Endothelial cell of umbilical vein (primary cell): ENCODE results near the gene SLC25A21. TPM values are rescaled to one million over a fixed set of nuclear protein-coding genes. Genes with fewer than 3 reads are reported as not detected.

Source experiments
- BruUV-seq: library from RNA; stranded (reverse); fragments of 400-500 nt; replicated peaks from 2 replicates; lab custom pipeline; 2021; lab: Mats Ljungman, UMichigan
- CTCF ChIA-PET: fragments of 300-600, 350-600 bp; sonication (Branson Sonifier 250); formaldehyde crosslinking; loops from one replicate; lab custom pipeline; 2021; ENCODE audit warnings: antibody characterized with exemption, inconsistent platforms; lab: Charles Lee
- POLR2A ChIA-PET: fragments of 300-600, 350-600 bp; sonication (Branson Sonifier 250); formaldehyde crosslinking; loops from one replicate; lab custom pipeline; 2021; ENCODE audit warnings: antibody characterized with exemption, inconsistent platforms; lab: Charles Lee
- DNase-seq: peaks from one replicate; pipeline ENCODE4 v3.0.0-alpha.2; 2011; ENCODE audit warnings: low read depth, low spot score
- FAIRE-seq: peaks from 2 replicates; lab custom pipeline; 2011; peaks lifted over from hg19 to GRCh38; lab: Jason Lieb, UNC
- H2AFZ ChIP-seq: 2 replicates; pipeline ENCODE4 v1.6.0; 2012; ENCODE audit warnings: low read depth, low read length, control low read depth, inconsistent platforms
- H3K27ac ChIP-seq: 2 replicates; pipeline ENCODE4 v1.5.1; 2011; ENCODE audit warnings: low read depth, mild to moderate bottlenecking, control low read depth, low read length, moderate library complexity; ENCODE audit not compliant: insufficient read depth
- H3K27me3 ChIP-seq, 2 experiments: 2 replicates each; pipeline versions ENCODE4 v1.6.0 to v1.6.1; 2011; ENCODE audit warnings: low read length in 2 of 2, mixed read lengths in 1 of 2; ENCODE audit not compliant: control insufficient read depth in 2 of 2, insufficient read depth in 2 of 2
- H3K36me3 ChIP-seq, 2 experiments: 2 replicates in 1 of 2; 3 replicates in 1 of 2; pipeline ENCODE4 v1.5.1; 2011; ENCODE audit warnings: low read length in 2 of 2, mild to moderate bottlenecking in 1 of 2, moderate library complexity in 1 of 2; ENCODE audit not compliant: control insufficient read depth in 2 of 2, insufficient read depth in 2 of 2; ENCODE audit errors: extremely low read depth in 1 of 2
- H3K4me1 ChIP-seq: 3 replicates; pipeline ENCODE4 v1.5.1; 2011; ENCODE audit warnings: mild to moderate bottlenecking, low read length; ENCODE audit not compliant: control insufficient read depth, insufficient read depth; ENCODE audit errors: extremely low read depth
- H3K4me2 ChIP-seq: 2 replicates; pipeline ENCODE4 v1.6.1; 2011; ENCODE audit warnings: low read length, control low read depth, mixed read lengths; ENCODE audit not compliant: insufficient read depth
- H3K4me3 ChIP-seq, 3 experiments: fragments of 200-600 bp in 1 of 3; sonication (generic), shearing (Covaris generic) in 1 of 3; replicated peaks in 1 of 3; 2 replicates each; pipeline ENCODE4 v1.5.1; 2011 to 2016; ENCODE audit warnings: control low read depth in 3 of 3, low read length in 3 of 3, mild to moderate bottlenecking in 2 of 3, inconsistent platforms in 1 of 3, low read depth in 1 of 3, moderate library complexity in 1 of 3; ENCODE audit not compliant: insufficient read depth in 1 of 3
- H3K79me2 ChIP-seq: 2 replicates; pipeline ENCODE4 v1.6.0; 2012; ENCODE audit warnings: low read length, inconsistent platforms; ENCODE audit not compliant: control insufficient read depth, insufficient read depth
- H3K9ac ChIP-seq: replicated peaks from 2 replicates; pipeline ENCODE3; 2011; ENCODE audit warnings: low read length, control low read depth; ENCODE audit not compliant: insufficient read depth; ENCODE audit errors: extremely low read depth
- H3K9me1 ChIP-seq: replicated peaks from 3 replicates; pipeline ENCODE4 v1.6.0; 2011; ENCODE audit warnings: mild to moderate bottlenecking, low read length; ENCODE audit not compliant: control insufficient read depth, insufficient read depth; ENCODE audit errors: extremely low read depth
- H3K9me3 ChIP-seq: replicated peaks from 2 replicates; pipeline ENCODE4 v1.5.1; 2012; ENCODE audit warnings: low read length, inconsistent platforms; ENCODE audit not compliant: control insufficient read depth, insufficient read depth
- H4K20me1 ChIP-seq: replicated peaks from 2 replicates; pipeline ENCODE3; 2011; ENCODE audit warnings: mild to moderate bottlenecking, low read length; ENCODE audit not compliant: control insufficient read depth, insufficient read depth; ENCODE audit errors: extremely low read depth
- EZH2 ChIP-seq: IDR thresholded peaks from 2 replicates; pipeline ENCODE4 v1.6.1; 2012; ENCODE audit warnings: borderline replicate concordance, low read depth, mild to moderate bottlenecking, moderate library complexity, low read length, inconsistent platforms; ENCODE audit not compliant: severe bottlenecking
- FOS ChIP-seq: IDR thresholded peaks from 2 replicates; pipeline ENCODE4 v1.6.1; 2011; ENCODE audit warnings: mild to moderate bottlenecking, low read length, moderate library complexity, borderline replicate concordance; ENCODE audit not compliant: insufficient read depth
- GATA2 ChIP-seq: IDR thresholded peaks from 2 replicates; pipeline ENCODE4 v1.7.0; 2011; ENCODE audit warnings: low read depth, mild to moderate bottlenecking, moderate library complexity, mixed read lengths, low read length; ENCODE audit not compliant: insufficient read length, insufficient read depth
- JUN ChIP-seq: IDR thresholded peaks from 2 replicates; pipeline ENCODE4 v1.6.1; 2011; ENCODE audit warnings: borderline replicate concordance, low read depth; ENCODE audit not compliant: insufficient read length, insufficient read depth
- MYC ChIP-seq: IDR thresholded peaks from one replicate; pipeline ENCODE4 v1.6.1; 2011; ENCODE audit warnings: mild to moderate bottlenecking, low read depth, low read length
- POLR2A ChIP-seq: IDR thresholded peaks from 2 replicates; pipeline ENCODE4 v1.6.1; 2012; ENCODE audit warnings: low read depth, mild to moderate bottlenecking, control low read depth, low read length
- POLR2AphosphoS5 ChIP-seq: IDR thresholded peaks from 2 replicates; pipeline ENCODE4 v1.6.1; 2012; ENCODE audit warnings: low read depth, mild to moderate bottlenecking, control low read depth, low read length, moderate library complexity; ENCODE audit not compliant: insufficient read depth
- dilution Hi-C: fragments of 300-500 bp; cut with MboI; formaldehyde crosslinking; loops from one replicate; pipeline ENCODE4 v1.15.0; 2019; ENCODE audit warnings: low sequenced_read_pairs; ENCODE audit not compliant: extremely low pct_ligation_motif_present
- intact Hi-C: fragments of 100-400 bp; cut with micrococcal nuclease; formaldehyde crosslinking; loops from one replicate; pipeline ENCODE4 v1.10.0; 2022
- polyA plus RNA-seq, 4 experiments: library from polyadenylated mRNA; depleted of rRNA in 3 of 4; stranded (reverse) in 3 of 4; unstranded in 1 of 4; fragments of >200 nt; gene quantifications; 2 replicates each; pipeline versions ENCODE4 v1.2.1 to v1.2.3, GENCODE V29; 2011 to 2012; ENCODE audit warnings: missing spikeins in 1 of 4
- total RNA-seq: library from RNA; stranded (reverse); gene quantifications from 2 replicates; pipeline ENCODE4 v1.2.3, GENCODE V29; 2021
- TF ChIP-seq, protein P1 (sequence below), 2 donors: IDR thresholded peaks; 1 replicate in 1 of 2; 2 replicates in 1 of 2; pipeline ENCODE4 v1.5.1; 2011; ENCODE audit warnings: low read length in 2 of 2, mild to moderate bottlenecking in 2 of 2, moderate library complexity in 2 of 2, control low read depth in 1 of 2, inconsistent platforms in 1 of 2, low read depth in 1 of 2; ENCODE audit not compliant: insufficient read depth in 1 of 2; ENCODE audit errors: extremely low read depth in 1 of 2
- TF ChIP-seq, protein P2 (sequence below): IDR thresholded peaks from 2 replicates; pipeline ENCODE4 v1.6.1; 2011; ENCODE audit not compliant: insufficient read depth, insufficient read length

Gene SLC25A21
- total and polyA plus RNA-seq, 2 donors (not counting 3 experiments of a cell fraction or from before 2014, with no cell fraction given) = 0.98 to 1.4 TPM

DNA sequence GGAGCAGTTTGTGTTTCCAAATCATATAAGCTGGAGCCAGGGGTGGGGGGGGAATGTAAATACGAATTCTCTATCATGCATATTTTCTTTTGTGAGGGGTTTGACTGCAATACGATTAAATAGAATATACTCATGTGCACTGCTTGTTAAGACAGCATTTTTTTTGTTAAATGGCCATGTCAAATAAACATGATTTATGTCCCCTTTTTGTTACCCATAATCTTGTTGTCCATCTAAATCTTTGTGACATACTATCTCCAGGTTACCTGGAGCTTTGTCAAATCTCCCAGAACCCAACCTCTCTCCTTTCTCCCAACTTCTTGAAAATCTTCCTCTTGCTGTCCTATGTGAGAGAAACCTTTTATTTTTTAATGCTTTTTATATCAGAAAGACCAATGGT lies 233.1 kb downstream of the SLC25A21 start:
- TF ChIP-seq POLR2A (no peak), FOS (no peak), MYC (no peak), GATA2 (no peak), JUN (no peak), POLR2AphosphoS5 (no peak), EZH2 (no peak)
- TF ChIP-seq, protein P1, sequence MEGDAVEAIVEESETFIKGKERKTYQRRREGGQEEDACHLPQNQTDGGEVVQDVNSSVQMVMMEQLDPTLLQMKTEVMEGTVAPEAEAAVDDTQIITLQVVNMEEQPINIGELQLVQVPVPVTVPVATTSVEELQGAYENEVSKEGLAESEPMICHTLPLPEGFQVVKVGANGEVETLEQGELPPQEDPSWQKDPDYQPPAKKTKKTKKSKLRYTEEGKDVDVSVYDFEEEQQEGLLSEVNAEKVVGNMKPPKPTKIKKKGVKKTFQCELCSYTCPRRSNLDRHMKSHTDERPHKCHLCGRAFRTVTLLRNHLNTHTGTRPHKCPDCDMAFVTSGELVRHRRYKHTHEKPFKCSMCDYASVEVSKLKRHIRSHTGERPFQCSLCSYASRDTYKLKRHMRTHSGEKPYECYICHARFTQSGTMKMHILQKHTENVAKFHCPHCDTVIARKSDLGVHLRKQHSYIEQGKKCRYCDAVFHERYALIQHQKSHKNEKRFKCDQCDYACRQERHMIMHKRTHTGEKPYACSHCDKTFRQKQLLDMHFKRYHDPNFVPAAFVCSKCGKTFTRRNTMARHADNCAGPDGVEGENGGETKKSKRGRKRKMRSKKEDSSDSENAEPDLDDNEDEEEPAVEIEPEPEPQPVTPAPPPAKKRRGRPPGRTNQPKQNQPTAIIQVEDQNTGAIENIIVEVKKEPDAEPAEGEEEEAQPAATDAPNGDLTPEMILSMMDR (IDR thresholded peaks at IDR 0.05; ENCODE audit: extremely low read depth in 1 of 2, insufficient read depth in 1 of 2, low read depth in 1 of 2, low read length in 2 of 2) = no peak
- TF ChIP-seq, protein P2, sequence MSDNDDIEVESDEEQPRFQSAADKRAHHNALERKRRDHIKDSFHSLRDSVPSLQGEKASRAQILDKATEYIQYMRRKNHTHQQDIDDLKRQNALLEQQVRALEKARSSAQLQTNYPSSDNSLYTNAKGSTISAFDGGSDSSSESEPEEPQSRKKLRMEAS = no peak
- DNase-seq (no peak), FAIRE-seq (no peak)
- Histone ChIP-seq H3K4me3 (no peak overlapping the region), H4K20me1 (no peaks in the 10 kb centered on the region), H3K27me3 (no peaks in the 10 kb centered on the region), H2AFZ (no peak overlapping the region), H3K79me2 (no peaks in the 10 kb centered on the region), H3K9me3 (no peaks in the 10 kb centered on the region), H3K4me2 (no peak overlapping the region), H3K36me3 (no peaks in the 10 kb centered on the region), H3K9ac (no peak overlapping the region), H3K27ac (no peak overlapping the region), H3K9me1 (no peaks in the 10 kb centered on the region), H3K4me1 (no peaks in the 10 kb centered on the region)
- POLR2A ChIA-PET = no interaction called here
- no TSS peak for BruUV-seq
- dilution Hi-C loops = no loop called here
- CTCF ChIA-PET = interaction anchor here (1.4 to 1.6 kb wide), 2 partner anchors 211 to 386 kb away, joined by 6 to 7 read pairs; no protein-coding TSS in a partner anchor
- intact Hi-C loops = no loop called here
